Activated CD4-positive, alpha-beta memory T cell treated with anti-CD3 and anti-CD28 coated beads, Interleukin-2, amount 10 ng/mL, durations not matched to agents 7 days and 5 days (primary cell): Measurements from ENCODE around the gene RGS7. TPM values are rescaled to one million over a fixed set of nuclear protein-coding genes. Genes with fewer than 3 reads are reported as not detected.

Experiments used
- CTCF ChIA-PET: fragments of 350-600 bp; sonication (Branson Sonifier 250); formaldehyde crosslinking; loops from one replicate; lab custom pipeline; 2021; ENCODE audit warnings: antibody characterized with exemption, inconsistent platforms; lab: Charles Lee
- POLR2A ChIA-PET: fragments of 350-600 bp; sonication (Branson Sonifier 250); formaldehyde crosslinking; loops from one replicate; lab custom pipeline; 2021; ENCODE audit warnings: antibody characterized with exemption; lab: Charles Lee
- DNase-seq: peaks from one replicate; pipeline ENCODE4 v3.0.0-alpha.2; 2020
- H3K27ac Mint-ChIP-seq: one replicate; pipeline ENCODE4 v1.8.0; 2021; ENCODE audit warnings: mild to moderate bottlenecking, mixed read lengths
- H3K27me3 Mint-ChIP-seq: one replicate; pipeline ENCODE4 v1.8.0; 2021; ENCODE audit warnings: mixed read lengths
- H3K36me3 Mint-ChIP-seq: one replicate; pipeline ENCODE4 v1.8.0; 2021; ENCODE audit warnings: low read depth, mixed read lengths
- H3K4me1 Mint-ChIP-seq: one replicate; pipeline ENCODE4 v1.8.0; 2021; ENCODE audit warnings: mixed read lengths
- H3K4me3 Mint-ChIP-seq: one replicate; pipeline ENCODE4 v1.8.0; 2021; ENCODE audit warnings: mild to moderate bottlenecking, mixed read lengths
- H3K9me3 Mint-ChIP-seq: one replicate; pipeline ENCODE4 v1.8.0; 2021; ENCODE audit warnings: mixed read lengths
- total RNA-seq, 2 experiments: library from RNA; stranded (reverse); gene quantifications; one replicate each; pipeline ENCODE4 v1.2.3, GENCODE V29; 2021

Gene RGS7
- total RNA-seq, 2 experiments from 2014 or later, result not detected

DNA sequence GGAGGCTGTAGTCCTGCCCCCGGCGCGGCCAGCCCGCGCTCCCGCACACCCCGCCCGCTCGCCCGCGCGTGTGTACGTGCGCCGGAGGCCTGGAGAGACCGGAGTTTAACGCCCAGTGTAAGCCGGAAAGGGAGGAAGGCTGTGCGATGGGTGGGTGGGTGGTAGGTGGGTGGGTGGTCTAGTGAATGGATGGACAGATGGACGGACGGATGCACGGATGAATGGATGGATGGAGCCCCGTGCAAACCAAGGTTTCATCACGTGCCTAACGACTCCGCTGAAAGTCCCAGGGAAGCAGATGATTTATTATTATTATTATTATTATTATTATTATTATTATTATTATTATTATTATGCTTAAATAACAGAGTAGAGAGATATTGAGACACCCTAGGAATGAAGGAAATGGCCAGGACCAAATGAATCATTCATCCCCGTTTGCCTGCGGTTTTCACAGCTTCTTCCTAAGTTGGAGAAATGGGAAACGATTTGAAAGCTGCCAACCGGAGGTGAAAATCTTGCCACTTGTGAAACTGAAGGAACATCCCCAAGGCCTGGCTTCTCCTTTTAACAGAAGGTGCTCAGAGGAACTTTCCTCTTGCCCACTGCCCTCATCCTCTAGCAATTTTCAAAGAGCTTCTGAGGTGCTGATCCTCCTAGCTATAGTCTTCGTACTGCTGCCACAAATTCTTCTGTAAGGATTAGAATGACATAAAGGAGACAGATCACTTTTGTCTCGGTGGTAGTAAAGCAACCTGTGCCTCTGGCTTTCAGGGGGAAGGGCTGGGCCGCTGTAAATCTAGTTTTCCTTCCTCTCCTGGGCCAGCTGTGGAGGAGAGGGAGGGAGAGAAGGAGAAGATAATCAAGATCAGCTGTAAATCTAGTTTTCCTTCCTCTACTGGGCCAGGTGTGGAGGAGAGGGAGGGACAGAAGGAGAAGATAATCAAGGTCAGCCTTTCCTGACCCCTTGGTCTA lies 648 bp upstream of the RGS7 start:
- DNase-seq, result no peak
- Mint-ChIP-seq H3K9me3 (no peaks in the 10 kb centered on the region), H3K4me1 (no peaks in the 10 kb centered on the region), H3K27ac (no peak overlapping the region), H3K36me3 (no peaks in the 10 kb centered on the region), H3K27me3 (peaks cover 28% of the 10 kb centered on the region), H3K4me3 (no peak overlapping the region)
- POLR2A ChIA-PET, result no interaction called here
- CTCF ChIA-PET, result no interaction called here

DNA sequence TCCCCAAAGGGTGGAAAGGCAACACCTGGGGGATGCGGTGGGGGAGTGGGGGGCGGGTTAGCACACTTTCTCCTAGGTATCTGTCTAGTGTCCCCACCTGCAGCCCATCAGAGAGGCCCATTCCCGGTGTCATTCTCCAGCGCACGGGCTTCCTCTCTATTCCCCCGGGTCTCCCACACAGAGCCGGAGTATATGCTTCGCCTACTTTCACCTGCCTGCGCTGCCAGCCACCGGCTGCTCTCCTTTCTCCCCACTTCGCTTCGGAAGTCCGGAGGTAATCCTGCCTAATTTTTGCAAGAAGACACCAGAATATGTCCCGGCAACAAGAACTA lies 852 bp downstream of the RGS7 start:
- H3K27me3 Mint-ChIP-seq, result peaks cover 28% of the 10 kb centered on the region
- no peak overlapping the region for H3K27ac Mint-ChIP-seq
- DNase-seq, result no peak
- no peaks in the 10 kb centered on the region for H3K36me3 Mint-ChIP-seq
- CTCF ChIA-PET, result no interaction called here
- POLR2A ChIA-PET, result no interaction called here
- H3K4me1 Mint-ChIP-seq, result no peaks in the 10 kb centered on the region
- no peaks in the 10 kb centered on the region for H3K9me3 Mint-ChIP-seq
- H3K4me3 Mint-ChIP-seq, result no peak overlapping the region

DNA sequence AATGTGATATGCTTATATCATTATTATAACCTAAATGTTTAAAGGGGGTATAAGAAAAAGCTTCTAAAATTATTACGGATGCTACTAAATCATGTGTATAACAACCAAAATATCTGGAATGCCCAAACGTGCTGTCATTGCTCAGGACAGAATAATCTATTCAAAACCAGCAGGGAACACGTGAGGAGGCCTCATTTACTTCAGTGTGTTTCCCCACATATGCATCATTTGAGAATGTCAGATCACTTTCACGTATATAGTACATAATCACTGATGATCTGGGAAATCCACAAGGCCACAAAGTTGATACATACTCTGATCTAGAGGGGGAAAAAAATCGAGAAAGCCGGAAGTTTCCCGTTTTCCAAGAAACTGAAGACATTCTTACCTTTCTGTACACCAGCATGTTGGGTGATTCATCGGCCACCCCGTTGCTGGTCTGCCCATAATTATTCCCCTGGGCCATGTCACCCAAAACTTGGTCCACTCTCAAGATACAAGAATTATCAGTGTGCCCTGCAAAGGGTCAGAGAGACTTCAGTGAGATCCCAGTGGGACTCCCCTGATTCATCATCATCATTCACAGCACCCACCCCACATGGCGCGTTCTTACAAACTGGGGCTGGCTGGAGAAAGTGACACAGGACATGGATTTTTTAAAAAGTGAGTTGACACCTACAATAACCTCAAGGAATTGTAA lies 1.5 kb downstream of the RGS7 start:
- Mint-ChIP-seq H3K36me3 (no peaks in the 10 kb centered on the region), H3K27me3 (peaks cover 28% of the 10 kb centered on the region), H3K4me3 (no peak overlapping the region), H3K27ac (no peak overlapping the region), H3K4me1 (no peaks in the 10 kb centered on the region), H3K9me3 (no peaks in the 10 kb centered on the region)
- ChIA-PET CTCF (no interaction called here), POLR2A (no interaction called here)
- no peak for DNase-seq

DNA sequence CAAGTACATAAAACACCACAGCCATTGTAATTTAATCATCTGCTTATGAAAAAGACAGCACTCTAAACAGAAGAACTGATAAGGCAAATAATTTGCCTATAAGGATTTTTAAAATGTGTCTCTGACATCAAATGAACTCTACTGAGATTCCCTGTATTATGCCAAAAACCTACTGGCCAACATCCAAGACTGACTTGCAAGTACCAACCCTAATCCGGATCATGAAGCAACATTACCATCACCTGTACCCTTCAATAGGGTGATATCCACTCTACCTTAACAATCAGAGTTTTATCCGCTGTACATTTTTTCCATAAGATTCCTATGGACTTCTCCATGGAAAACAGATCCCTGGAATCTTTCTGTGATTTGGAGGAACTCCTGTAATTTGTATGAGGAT lies 4.6 kb downstream of the RGS7 start:
- POLR2A ChIA-PET, result no interaction called here
- Mint-ChIP-seq H3K9me3 (no peaks in the 10 kb centered on the region), H3K4me1 (no peaks in the 10 kb centered on the region), H3K36me3 (no peaks in the 10 kb centered on the region), H3K27me3 (peaks cover 14% of the 10 kb centered on the region), H3K27ac (no peak overlapping the region), H3K4me3 (no peak overlapping the region)
- CTCF ChIA-PET, result no interaction called here
- no peak for DNase-seq

DNA sequence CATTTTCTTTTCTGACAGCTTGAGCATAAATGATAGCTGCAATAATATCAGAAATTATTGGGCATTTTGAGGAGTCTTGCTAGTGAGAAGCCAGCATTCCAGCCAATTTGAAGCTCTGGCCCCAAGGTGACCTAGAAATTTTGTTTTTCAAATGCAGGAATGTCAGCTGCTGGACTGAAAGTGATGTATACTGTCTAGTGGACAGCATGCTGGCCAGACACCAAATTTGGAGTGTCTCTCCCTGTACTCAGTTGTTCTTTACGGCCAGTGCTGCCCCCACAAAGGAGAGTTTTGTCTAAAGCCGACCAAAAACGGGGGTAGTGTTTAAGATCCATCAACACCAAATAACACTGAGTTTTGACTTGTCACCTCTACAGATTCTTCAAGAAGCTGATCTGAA lies 5.2 kb downstream of the RGS7 start:
- Mint-ChIP-seq H3K9me3 (no peaks in the 10 kb centered on the region), H3K27ac (no peak overlapping the region), H3K27me3 (peaks cover 13% of the 10 kb centered on the region), H3K36me3 (no peaks in the 10 kb centered on the region), H3K4me1 (no peaks in the 10 kb centered on the region), H3K4me3 (no peak overlapping the region)
- ChIA-PET CTCF (no interaction called here), POLR2A (no interaction called here)
- DNase-seq, result no peak

DNA sequence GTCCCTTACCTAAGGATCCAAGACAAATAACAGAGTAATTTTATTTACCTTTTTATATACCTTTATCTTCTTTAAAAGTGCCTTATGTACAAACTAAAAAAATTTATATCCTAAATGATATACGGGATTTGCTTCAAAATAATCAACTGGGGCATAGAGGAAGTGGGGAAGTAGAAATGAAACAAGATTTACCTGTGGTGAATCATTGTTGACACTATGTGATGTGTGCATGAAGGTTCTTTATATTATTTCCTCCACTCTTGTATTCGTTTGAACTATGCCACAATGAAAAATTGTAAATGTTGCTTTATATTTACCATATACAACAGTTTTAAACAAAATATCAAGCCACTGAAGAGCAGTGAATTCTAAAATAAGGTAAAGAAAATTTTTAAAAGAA lies 13.0 kb downstream of the RGS7 start:
- CTCF ChIA-PET, result no interaction called here
- Mint-ChIP-seq H3K36me3 (no peaks in the 10 kb centered on the region), H3K9me3 (no peaks in the 10 kb centered on the region), H3K27ac (no peak overlapping the region), H3K4me3 (no peak overlapping the region), H3K4me1 (no peaks in the 10 kb centered on the region), H3K27me3 (no peaks in the 10 kb centered on the region)
- POLR2A ChIA-PET, result no interaction called here
- DNase-seq, result no peak

DNA sequence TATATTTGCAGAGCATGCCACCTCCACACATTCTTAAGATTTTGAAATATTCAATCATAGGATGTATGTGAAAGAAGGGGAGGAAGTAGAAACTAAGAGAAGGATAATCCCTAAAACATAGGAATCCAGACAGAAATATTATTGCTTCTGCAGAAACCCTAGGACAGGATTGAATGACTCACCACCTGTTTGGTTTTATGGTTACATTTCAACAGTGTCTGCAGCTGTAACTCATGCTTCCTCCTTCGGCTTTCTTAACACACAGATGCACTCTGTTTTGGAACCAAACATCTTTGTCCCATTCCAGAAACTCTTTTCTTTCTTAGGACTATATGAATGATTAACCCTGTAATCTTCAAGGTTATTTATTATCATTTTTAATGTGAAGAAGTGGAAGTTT lies 20.7 kb downstream of the RGS7 start:
- ChIA-PET POLR2A (no interaction called here), CTCF (no interaction called here)
- no peaks in the 10 kb centered on the region for H3K27me3 Mint-ChIP-seq
- H3K9me3 Mint-ChIP-seq, result no peaks in the 10 kb centered on the region
- H3K36me3 Mint-ChIP-seq, result no peaks in the 10 kb centered on the region
- no peak overlapping the region for H3K4me3 Mint-ChIP-seq
- H3K4me1 Mint-ChIP-seq, result no peaks in the 10 kb centered on the region
- no peak for DNase-seq
- no peak overlapping the region for H3K27ac Mint-ChIP-seq

DNA sequence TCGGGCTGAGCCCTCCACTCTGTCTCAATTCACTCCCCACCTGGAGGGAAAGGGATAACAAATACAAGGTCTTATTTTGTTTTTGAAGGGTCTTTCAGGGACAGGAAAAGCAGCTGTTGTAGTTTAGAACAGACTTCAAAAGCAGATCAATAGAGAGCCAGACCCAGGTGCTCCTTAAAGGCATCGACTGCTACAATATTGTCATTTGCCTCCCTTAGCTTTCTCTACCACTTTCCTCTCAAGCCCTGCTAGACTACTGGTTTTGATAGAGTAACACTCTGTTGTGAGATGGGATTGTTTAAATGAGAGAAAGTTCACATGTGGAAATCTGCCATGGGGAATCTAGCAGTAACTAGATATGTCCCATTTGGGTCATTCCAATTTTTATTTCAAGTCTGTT lies 24.0 kb downstream of the RGS7 start:
- Mint-ChIP-seq H3K36me3 (no peaks in the 10 kb centered on the region), H3K27me3 (no peaks in the 10 kb centered on the region), H3K4me3 (no peak overlapping the region), H3K4me1 (no peaks in the 10 kb centered on the region), H3K9me3 (no peaks in the 10 kb centered on the region), H3K27ac (no peak overlapping the region)
- ChIA-PET CTCF (no interaction called here), POLR2A (no interaction called here)
- no peak for DNase-seq

DNA sequence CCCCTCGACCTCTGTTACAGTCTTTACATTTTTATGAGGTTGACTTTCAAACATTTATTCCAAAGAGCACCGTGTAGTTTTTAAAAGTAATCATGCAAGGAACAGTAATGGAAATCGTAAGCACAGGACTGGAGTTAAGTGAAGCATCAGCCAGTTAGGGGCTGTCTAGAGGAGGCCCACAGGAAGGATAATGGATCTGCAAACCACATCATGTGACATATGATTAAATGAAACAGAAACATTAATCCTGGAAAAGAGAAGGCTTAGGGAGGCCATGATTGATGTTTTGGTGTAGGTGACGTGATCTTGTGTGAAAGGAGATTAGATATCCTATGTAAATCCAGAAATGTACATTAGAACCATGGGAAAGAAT lies 25.0 kb downstream of the RGS7 start:
- no peaks in the 10 kb centered on the region for H3K27me3 Mint-ChIP-seq
- H3K4me3 Mint-ChIP-seq, result no peak overlapping the region
- H3K4me1 Mint-ChIP-seq, result no peaks in the 10 kb centered on the region
- POLR2A ChIA-PET, result no interaction called here
- DNase-seq, result no peak
- H3K36me3 Mint-ChIP-seq, result no peaks in the 10 kb centered on the region
- H3K27ac Mint-ChIP-seq, result no peak overlapping the region
- CTCF ChIA-PET, result no interaction called here
- no peaks in the 10 kb centered on the region for H3K9me3 Mint-ChIP-seq

DNA sequence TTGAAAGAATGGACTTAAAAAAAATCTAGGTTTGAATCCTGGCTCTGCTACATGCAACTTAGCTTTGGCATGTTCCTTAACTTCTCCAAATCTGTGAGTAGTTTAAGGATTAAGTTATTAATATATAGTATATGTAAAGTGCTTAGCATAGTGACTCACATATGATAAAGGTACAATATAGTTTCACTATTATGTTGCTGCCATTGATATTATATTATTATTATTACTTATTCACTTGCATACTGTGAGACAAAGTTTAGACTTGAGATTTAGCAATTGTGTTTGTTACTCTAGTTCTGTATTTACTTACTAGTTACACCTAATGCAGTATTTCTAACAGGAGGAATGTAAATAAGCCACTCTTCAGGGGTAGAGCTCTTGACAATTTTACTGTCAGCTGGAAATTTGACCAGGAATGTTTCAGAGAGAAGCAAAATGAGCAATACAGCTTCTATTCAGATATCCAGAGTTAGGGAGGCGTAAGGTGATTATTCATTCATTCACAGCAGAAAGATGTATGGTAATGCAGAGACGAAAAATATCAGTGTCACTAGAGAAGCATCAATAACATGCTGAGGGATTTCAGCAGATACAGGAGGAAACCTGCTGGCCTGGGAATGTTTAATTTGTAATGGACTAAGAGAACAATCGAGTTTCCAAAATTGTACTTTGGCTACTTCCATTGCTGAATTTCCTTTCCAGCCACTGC lies 25.5 kb downstream of the RGS7 start:
- Mint-ChIP-seq H3K9me3 (no peaks in the 10 kb centered on the region), H3K4me1 (no peaks in the 10 kb centered on the region), H3K4me3 (no peak overlapping the region), H3K36me3 (no peaks in the 10 kb centered on the region), H3K27me3 (no peaks in the 10 kb centered on the region), H3K27ac (no peak overlapping the region)
- DNase-seq, result no peak
- POLR2A ChIA-PET, result no interaction called here
- CTCF ChIA-PET, result no interaction called here

DNA sequence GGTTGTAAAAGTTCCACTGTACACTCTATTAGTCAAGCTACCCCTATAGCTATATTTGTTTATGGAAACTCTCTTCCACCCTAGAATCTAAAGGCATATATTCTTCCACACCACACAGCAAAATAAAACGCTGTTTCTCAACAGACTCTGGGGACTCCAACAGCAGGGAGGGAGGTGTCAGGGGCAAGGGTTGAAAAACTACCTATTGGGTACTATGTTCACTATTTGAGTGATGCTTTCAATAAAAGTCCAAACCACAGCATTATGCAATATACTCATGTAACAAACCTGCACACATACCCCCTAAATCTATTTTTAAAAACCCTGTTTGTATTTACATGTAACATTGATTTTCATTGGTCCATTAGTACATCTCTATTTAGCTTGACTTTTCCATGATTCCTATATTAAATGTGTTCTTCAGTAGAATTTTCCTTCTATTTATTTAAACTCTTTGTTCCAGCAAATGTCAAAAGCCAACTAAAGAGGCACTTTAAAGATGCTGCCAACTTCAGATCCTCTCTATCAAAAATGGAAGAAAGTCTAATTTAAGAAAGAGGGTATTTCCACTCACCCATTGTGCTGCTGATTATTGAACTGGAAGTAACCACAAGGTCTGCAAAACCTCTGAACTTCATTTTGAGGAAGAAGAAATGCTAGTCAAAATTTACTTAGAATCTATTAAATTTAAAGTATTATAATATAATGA lies 26.2 kb downstream of the RGS7 start:
- Mint-ChIP-seq H3K27ac (no peak overlapping the region), H3K36me3 (no peaks in the 10 kb centered on the region), H3K4me3 (no peak overlapping the region), H3K27me3 (no peaks in the 10 kb centered on the region), H3K9me3 (no peaks in the 10 kb centered on the region), H3K4me1 (no peaks in the 10 kb centered on the region)
- ChIA-PET CTCF (no interaction called here), POLR2A (no interaction called here)
- no peak for DNase-seq

DNA sequence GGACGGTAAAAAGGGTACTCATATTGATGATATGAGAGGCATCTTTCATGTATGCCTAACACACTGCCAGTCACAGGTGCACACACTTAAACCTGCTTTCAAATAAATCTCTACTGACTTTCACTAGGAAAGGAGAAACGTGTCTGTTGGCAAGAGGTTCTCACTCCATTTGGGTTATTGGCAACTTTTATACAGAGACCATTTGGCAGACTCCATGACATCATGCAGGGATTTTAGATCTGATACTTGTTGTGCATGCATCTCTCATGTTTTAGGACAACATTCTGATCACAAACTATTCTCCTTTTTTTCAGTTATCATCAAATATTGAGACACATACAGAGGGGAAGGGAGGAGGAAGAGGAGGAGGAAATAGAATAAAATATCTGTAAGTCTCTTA lies 31.5 kb downstream of the RGS7 start:
- no peak for DNase-seq
- no peak overlapping the region for H3K4me3 Mint-ChIP-seq
- peaks cover 4% of the 10 kb centered on the region for H3K9me3 Mint-ChIP-seq
- no peak overlapping the region for H3K27ac Mint-ChIP-seq
- ChIA-PET CTCF (no interaction called here), POLR2A (no interaction called here)
- no peaks in the 10 kb centered on the region for H3K27me3 Mint-ChIP-seq
- H3K4me1 Mint-ChIP-seq, result no peaks in the 10 kb centered on the region
- H3K36me3 Mint-ChIP-seq, result no peaks in the 10 kb centered on the region
